Activated B cell treated with CpG ODN at 0.5 μM for 24 hours (primary cell): ENCODE data around the gene TMED1. TPM values are rescaled to one million over a fixed set of nuclear protein-coding genes. Genes with fewer than 3 reads are reported as not detected.

ENCODE experiments used
- ATAC-seq: fragments of 200-7000 bp; cut with Tn5 transposase; one replicate; pipeline ENCODE4 v1.10.0; 2021; ENCODE audit warnings: low read depth, mild to moderate bottlenecking, moderate library complexity
- CTCF ChIA-PET: fragments of 350-600 bp; sonication (Branson Sonifier 250); formaldehyde crosslinking; loops from one replicate; lab custom pipeline; 2021; ENCODE audit warnings: antibody characterized with exemption; lab: Charles Lee
- POLR2A ChIA-PET: fragments of 350-600 bp; sonication (Branson Sonifier 250); formaldehyde crosslinking; loops from one replicate; lab custom pipeline; 2021; ENCODE audit warnings: antibody characterized with exemption; lab: Charles Lee
- DNase-seq: peaks from one replicate; pipeline ENCODE4 v3.0.0; 2022
- H3K27ac Mint-ChIP-seq: one replicate; pipeline ENCODE4 v1.8.0; 2020; ENCODE audit warnings: mixed read lengths
- H3K27me3 Mint-ChIP-seq: one replicate; pipeline ENCODE4 v1.8.0; 2021; ENCODE audit warnings: mixed read lengths
- H3K36me3 Mint-ChIP-seq: one replicate; pipeline ENCODE4 v1.8.0; 2021; ENCODE audit warnings: low read depth, mixed read lengths
- H3K4me1 Mint-ChIP-seq: one replicate; pipeline ENCODE4 v1.8.0; 2021; ENCODE audit warnings: mixed read lengths
- H3K4me3 Mint-ChIP-seq: one replicate; pipeline ENCODE4 v1.8.0; 2020; ENCODE audit warnings: mild to moderate bottlenecking, mixed read lengths
- H3K9me3 Mint-ChIP-seq: one replicate; pipeline ENCODE4 v1.8.0; 2020; ENCODE audit warnings: mixed read lengths
- intact Hi-C: fragments of 100-400 bp; cut with micrococcal nuclease; formaldehyde crosslinking; loops from one replicate; pipeline ENCODE4 v1.15.1; 2024
- total RNA-seq: library from RNA; stranded (reverse); gene quantifications from 2 replicates; pipeline ENCODE4 v1.2.3, GENCODE V29; 2022
- TF ChIP-seq, protein P1 (sequence below): fragments of 200-600 bp; IDR thresholded peaks from one replicate; pipeline ENCODE4 v1.8.0; 2022; ENCODE audit warnings: antibody characterized with exemption, mild to moderate bottlenecking

TMED1 gene
- total RNA-seq, 1 donor from 2014 or later, result 11.9 TPM

GRCh38 chr19:10819124-10820060 is 16.6 kb downstream of the TMED1 start:
- Mint-ChIP-seq H3K27me3 (no peaks in the 10 kb centered on the region), H3K9me3 (no peaks in the 10 kb centered on the region), H3K4me3 (no peak overlapping the region), H3K36me3 (peaks cover 60% of the 10 kb centered on the region), H3K4me1 (no peaks in the 10 kb centered on the region), H3K27ac (peak overlapping the region; percentile 37)
- intact Hi-C loops, result loop anchor here (1.0 kb wide), 1 partner anchor 102 kb away; no protein-coding TSS in a partner anchor
- ATAC-seq (no peak), DNase-seq (no peak)
- ChIA-PET POLR2A (interaction anchor here (1.1 kb wide), 1 partner anchor 9 kb away, joined by 4 read pairs; no protein-coding TSS in a partner anchor), CTCF (interaction anchor here (1.4 to 1.6 kb wide), 3 partner anchors 12 to 117 kb away, joined by 3 to 4 read pairs (median 4); no protein-coding TSS in a partner anchor)
- TF ChIP-seq, protein P1, sequence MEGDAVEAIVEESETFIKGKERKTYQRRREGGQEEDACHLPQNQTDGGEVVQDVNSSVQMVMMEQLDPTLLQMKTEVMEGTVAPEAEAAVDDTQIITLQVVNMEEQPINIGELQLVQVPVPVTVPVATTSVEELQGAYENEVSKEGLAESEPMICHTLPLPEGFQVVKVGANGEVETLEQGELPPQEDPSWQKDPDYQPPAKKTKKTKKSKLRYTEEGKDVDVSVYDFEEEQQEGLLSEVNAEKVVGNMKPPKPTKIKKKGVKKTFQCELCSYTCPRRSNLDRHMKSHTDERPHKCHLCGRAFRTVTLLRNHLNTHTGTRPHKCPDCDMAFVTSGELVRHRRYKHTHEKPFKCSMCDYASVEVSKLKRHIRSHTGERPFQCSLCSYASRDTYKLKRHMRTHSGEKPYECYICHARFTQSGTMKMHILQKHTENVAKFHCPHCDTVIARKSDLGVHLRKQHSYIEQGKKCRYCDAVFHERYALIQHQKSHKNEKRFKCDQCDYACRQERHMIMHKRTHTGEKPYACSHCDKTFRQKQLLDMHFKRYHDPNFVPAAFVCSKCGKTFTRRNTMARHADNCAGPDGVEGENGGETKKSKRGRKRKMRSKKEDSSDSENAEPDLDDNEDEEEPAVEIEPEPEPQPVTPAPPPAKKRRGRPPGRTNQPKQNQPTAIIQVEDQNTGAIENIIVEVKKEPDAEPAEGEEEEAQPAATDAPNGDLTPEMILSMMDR, result no peak

DNA sequence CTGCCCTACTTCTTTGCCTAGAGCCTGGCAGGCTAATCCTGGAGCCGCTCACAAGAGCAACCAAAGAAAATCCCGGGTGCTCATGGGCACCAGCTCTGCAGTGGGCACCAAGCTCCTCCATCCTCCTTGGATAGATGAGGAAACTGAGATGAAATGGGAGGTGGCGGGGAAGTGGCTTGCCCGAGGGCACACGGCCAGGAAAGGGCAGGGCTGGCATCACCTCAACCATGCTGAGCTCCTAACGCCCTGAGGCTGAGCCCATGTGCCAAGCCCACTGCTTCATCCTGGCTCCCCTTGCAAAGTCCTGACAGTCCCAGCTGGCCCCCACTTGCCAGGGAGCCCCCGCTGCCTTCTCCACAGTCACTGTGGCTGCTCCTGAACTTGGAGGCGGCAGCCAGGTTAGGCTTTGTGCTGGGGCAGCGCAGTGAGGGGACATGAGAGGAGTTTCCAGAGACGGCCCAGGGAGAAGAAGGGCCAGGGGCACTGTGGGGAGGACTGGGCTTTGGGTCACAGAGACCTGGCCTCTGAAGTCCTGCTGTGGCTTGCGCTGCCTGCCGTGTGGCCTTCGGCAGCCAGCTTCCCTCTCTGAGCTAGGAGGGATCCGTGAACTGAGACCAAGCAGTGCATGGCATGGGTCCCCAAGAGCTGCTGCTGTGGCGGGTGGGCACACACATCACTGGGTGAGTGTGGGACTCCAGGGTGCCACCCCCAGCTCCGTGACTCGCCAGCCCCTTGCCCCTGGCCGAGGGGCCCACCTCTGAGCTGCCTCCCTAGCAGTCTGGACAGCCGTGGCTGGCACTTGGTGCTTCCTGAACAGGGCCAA is 17.5 kb downstream of the TMED1 start:
- Mint-ChIP-seq H3K4me1 (no peaks in the 10 kb centered on the region), H3K27ac (no peak overlapping the region), H3K4me3 (no peak overlapping the region), H3K36me3 (peaks cover 59% of the 10 kb centered on the region), H3K27me3 (no peaks in the 10 kb centered on the region), H3K9me3 (no peaks in the 10 kb centered on the region)
- no peak for DNase-seq
- TF ChIP-seq, protein P1, result no peak
- ATAC-seq, result no peak
- ChIA-PET POLR2A (interaction anchor here (1.1 kb wide), 1 partner anchor 10 kb away, joined by 4 read pairs; no protein-coding TSS in a partner anchor), CTCF (interaction anchor here (1.6 kb wide), 1 partner anchor 13 kb away, joined by 4 read pairs; no protein-coding TSS in a partner anchor)
- intact Hi-C loops, result no loop called here

GRCh38 chr19:10817291-10818038 is 18.5 kb downstream of the TMED1 start:
- Mint-ChIP-seq H3K27ac (no peak overlapping the region), H3K4me3 (no peak overlapping the region), H3K27me3 (no peaks in the 10 kb centered on the region), H3K9me3 (no peaks in the 10 kb centered on the region), H3K4me1 (no peaks in the 10 kb centered on the region), H3K36me3 (peaks cover 61% of the 10 kb centered on the region)
- TF ChIP-seq, protein P1, result no peak
- POLR2A ChIA-PET, result no interaction called here
- CTCF ChIA-PET, result interaction anchor here (1.6 kb wide), 1 partner anchor 14 kb away, joined by 4 read pairs; no protein-coding TSS in a partner anchor
- no peak for DNase-seq
- ATAC-seq, result no peak
- intact Hi-C loops, result no loop called here

GRCh38 chr19:10816691-10817090 is 19.3 kb downstream of the TMED1 start:
- CTCF ChIA-PET, result no interaction called here
- no peaks in the 10 kb centered on the region for H3K27me3 Mint-ChIP-seq
- H3K4me3 Mint-ChIP-seq, result no peak overlapping the region
- DNase-seq, result no peak
- H3K27ac Mint-ChIP-seq, result no peak overlapping the region
- TF ChIP-seq, protein P1, result no peak
- H3K4me1 Mint-ChIP-seq, result no peaks in the 10 kb centered on the region
- ATAC-seq, result no peak
- intact Hi-C loops, result no loop called here
- POLR2A ChIA-PET, result no interaction called here
- peaks cover 58% of the 10 kb centered on the region for H3K36me3 Mint-ChIP-seq
- no peaks in the 10 kb centered on the region for H3K9me3 Mint-ChIP-seq
